ENCODE measurements around the gene KIF26A.

Gene KIF26A

DNA sequence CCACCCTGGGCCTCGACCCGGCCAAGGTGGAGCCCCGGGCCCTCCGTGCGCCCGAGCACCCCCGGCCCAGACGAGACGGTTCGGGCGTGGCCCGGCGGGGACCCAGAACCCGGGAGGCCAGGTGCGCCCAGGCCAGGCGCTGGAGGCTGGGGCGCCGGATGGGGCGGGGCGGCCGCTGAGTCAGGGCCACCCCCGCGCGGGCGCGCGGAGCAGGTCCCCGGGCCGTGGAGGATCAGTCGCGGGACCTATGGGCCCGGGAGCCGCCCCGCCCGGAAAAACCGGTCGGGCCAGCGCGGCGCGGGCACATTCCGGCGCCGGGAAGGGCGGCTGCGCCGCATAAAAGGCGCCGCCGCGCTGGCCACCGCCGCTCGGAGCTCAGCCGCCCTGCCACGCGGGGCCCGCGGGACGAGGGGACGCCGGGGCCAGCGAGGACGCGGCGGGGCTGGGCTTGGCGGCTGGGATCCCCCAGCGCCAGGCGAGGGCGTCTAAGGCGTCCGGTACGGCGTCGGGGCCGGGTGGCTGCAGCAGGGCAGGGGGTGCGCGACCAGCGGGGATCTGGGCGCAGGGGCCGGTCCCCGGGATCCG, 21.5 kb upstream of the KIF26A start:
- TF ChIP-seq, protein P1, sequence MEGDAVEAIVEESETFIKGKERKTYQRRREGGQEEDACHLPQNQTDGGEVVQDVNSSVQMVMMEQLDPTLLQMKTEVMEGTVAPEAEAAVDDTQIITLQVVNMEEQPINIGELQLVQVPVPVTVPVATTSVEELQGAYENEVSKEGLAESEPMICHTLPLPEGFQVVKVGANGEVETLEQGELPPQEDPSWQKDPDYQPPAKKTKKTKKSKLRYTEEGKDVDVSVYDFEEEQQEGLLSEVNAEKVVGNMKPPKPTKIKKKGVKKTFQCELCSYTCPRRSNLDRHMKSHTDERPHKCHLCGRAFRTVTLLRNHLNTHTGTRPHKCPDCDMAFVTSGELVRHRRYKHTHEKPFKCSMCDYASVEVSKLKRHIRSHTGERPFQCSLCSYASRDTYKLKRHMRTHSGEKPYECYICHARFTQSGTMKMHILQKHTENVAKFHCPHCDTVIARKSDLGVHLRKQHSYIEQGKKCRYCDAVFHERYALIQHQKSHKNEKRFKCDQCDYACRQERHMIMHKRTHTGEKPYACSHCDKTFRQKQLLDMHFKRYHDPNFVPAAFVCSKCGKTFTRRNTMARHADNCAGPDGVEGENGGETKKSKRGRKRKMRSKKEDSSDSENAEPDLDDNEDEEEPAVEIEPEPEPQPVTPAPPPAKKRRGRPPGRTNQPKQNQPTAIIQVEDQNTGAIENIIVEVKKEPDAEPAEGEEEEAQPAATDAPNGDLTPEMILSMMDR (IDR thresholded peaks at IDR 0.05; ENCODE audit: low read length): no peak
- TF ChIP-seq EZH2 (IDR thresholded peaks at IDR 0.05; ENCODE audit: borderline replicate concordance, low read length): no peak
- H3K9ac ChIP-seq (ENCODE audit: low read length): no peak overlapping the region
- no peaks in the 10 kb centered on the region for H3K4me1 ChIP-seq (ENCODE audit: insufficient read depth, low read length, severe bottlenecking)
- no peaks in the 10 kb centered on the region for H3K9me3 ChIP-seq (ENCODE audit: low read length)
- H3K27me3 ChIP-seq (ENCODE audit: insufficient read depth, low read length): peaks cover 5% of the 10 kb centered on the region; the same call in 1 of the 2 replicates
- no peaks in the 10 kb centered on the region for H4K20me1 ChIP-seq (ENCODE audit: insufficient read depth, low read length)
- no peak overlapping the region for H3K27ac ChIP-seq (ENCODE audit: low read depth, low read length, poor library complexity, severe bottlenecking)
- H3F3A ChIP-seq (ENCODE audit: insufficient read depth, low read length): no peaks in the 10 kb centered on the region
- no peaks in the 10 kb centered on the region for H3K9me2 ChIP-seq (ENCODE audit: low read depth, low read length)
- H3K79me2 ChIP-seq (ENCODE audit: insufficient read depth, low read length): no peaks in the 10 kb centered on the region
- H3K4me3 ChIP-seq (ENCODE audit: low read depth, low read length, poor library complexity, severe bottlenecking): no peak overlapping the region
- H2AFZ ChIP-seq (ENCODE audit: low read length): no peak overlapping the region
- H3K4me2 ChIP-seq (ENCODE audit: low read length): no peak overlapping the region
- H3K36me3 ChIP-seq (ENCODE audit: insufficient read depth, low read length): no peaks in the 10 kb centered on the region

DNA sequence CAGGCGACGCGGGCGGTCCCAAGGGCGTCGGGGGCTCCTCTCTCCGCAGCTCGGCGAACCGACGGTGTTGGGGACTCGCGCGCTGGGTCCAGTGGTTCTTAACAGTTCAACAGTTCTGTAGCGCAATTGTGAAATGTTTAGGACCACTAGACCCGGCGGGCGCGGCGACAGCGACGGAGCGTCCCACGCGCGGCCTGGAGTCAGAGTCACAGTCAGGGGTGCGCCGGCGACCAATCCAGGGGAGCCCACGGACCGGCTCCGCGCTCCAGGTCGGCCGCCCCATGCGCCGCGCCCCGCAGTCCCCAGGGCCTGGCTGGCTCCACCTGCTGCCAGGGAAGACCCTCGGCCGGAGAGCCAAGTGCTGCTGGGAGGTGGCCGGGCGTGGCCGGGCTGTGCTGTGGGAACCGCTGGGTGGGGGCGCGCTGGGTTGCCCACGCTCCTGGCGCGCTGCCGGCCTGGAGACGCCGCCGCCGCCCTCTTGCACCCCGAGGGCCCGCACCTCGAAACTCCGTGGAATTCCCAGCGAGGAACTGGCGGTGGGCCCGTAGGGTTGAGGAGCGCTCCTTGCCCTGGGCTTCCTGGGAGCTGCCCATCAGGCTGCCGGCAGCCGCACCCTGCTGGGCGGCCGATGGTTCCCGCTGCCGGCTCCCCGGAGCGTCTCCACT, 20.9 kb upstream of the KIF26A start:
- Histone ChIP-seq H3K36me3 (ENCODE audit: insufficient read depth, low read length) (no peaks in the 10 kb centered on the region), H2AFZ (ENCODE audit: low read length) (no peak overlapping the region), H3K27ac (ENCODE audit: low read depth, low read length, poor library complexity, severe bottlenecking) (no peak overlapping the region), H3K4me3 (ENCODE audit: low read depth, low read length, poor library complexity, severe bottlenecking) (no peak overlapping the region), H3K4me2 (ENCODE audit: low read length) (no peak overlapping the region), H3K9me2 (ENCODE audit: low read depth, low read length) (no peaks in the 10 kb centered on the region), H3K27me3 (ENCODE audit: insufficient read depth, low read length) (peaks cover 5% of the 10 kb centered on the region; the same call in 1 of the 2 replicates), H3K9me3 (ENCODE audit: low read length) (no peaks in the 10 kb centered on the region), H3K79me2 (ENCODE audit: insufficient read depth, low read length) (no peaks in the 10 kb centered on the region), H3K4me1 (ENCODE audit: insufficient read depth, low read length, severe bottlenecking) (no peaks in the 10 kb centered on the region), H3F3A (ENCODE audit: insufficient read depth, low read length) (no peaks in the 10 kb centered on the region), H4K20me1 (ENCODE audit: insufficient read depth, low read length) (no peaks in the 10 kb centered on the region), H3K9ac (ENCODE audit: low read length) (no peak overlapping the region)
- TF ChIP-seq, protein P1 (IDR thresholded peaks at IDR 0.05; ENCODE audit: low read length): no peak
- TF ChIP-seq EZH2 (IDR thresholded peaks at IDR 0.05; ENCODE audit: borderline replicate concordance, low read length): no peak

DNA sequence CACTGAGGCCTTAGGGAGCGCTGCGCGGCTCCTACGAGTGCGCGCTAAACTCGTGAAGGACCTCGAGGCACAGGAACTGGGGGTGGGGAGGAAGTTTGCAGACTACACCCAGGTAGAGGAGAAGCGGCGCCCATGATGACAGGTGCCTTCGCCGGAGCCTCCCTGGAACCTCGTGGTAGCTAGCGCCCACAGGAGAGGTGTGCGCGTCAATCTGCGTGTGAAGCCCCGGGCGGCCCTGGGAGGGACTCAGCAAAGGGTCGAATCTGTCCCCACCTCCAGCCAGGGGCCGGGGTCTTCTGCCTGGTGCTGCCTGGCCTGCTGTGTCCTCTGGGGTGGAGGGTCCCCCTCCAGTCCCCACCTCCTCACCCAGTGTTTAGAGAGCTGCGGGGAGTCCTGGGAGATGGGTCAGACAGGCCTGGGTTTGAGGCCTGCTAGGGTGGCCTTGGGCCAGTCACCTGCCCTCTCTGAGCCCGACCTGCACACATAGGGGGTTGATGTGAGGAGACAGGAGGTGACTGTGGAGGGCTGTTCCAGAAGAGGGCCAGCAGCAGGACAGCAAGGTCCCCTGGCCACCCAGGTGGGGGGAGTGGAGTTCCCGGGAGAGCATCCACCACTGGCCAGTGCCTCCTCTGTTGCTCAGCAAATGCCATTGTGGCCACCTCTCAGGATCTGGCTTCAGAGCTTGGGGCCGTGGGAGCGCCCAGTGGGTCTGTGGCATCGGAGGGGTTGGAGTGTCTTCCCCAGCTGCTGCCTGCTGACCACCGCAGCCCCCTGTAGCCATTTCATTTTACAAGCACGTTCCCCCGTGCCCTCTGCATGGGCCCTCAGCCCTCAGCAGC, 20.2 kb upstream of the KIF26A start:
- Histone ChIP-seq H3K27ac (ENCODE audit: low read depth, low read length, poor library complexity, severe bottlenecking) (no peak overlapping the region), H3K27me3 (ENCODE audit: insufficient read depth, low read length) (peaks cover 5% of the 10 kb centered on the region; the same call in 1 of the 2 replicates), H3K9ac (ENCODE audit: low read length) (no peak overlapping the region), H2AFZ (ENCODE audit: low read length) (no peak overlapping the region), H3K4me3 (ENCODE audit: low read depth, low read length, poor library complexity, severe bottlenecking) (no peak overlapping the region), H3K79me2 (ENCODE audit: insufficient read depth, low read length) (no peaks in the 10 kb centered on the region), H3K9me2 (ENCODE audit: low read depth, low read length) (no peaks in the 10 kb centered on the region), H4K20me1 (ENCODE audit: insufficient read depth, low read length) (no peaks in the 10 kb centered on the region), H3K36me3 (ENCODE audit: insufficient read depth, low read length) (no peaks in the 10 kb centered on the region), H3K9me3 (ENCODE audit: low read length) (no peaks in the 10 kb centered on the region), H3K4me2 (ENCODE audit: low read length) (no peak overlapping the region), H3K4me1 (ENCODE audit: insufficient read depth, low read length, severe bottlenecking) (no peaks in the 10 kb centered on the region), H3F3A (ENCODE audit: insufficient read depth, low read length) (no peaks in the 10 kb centered on the region)
- no peak for TF ChIP-seq EZH2 (IDR thresholded peaks at IDR 0.05; ENCODE audit: borderline replicate concordance, low read length)
- TF ChIP-seq, protein P1 (IDR thresholded peaks at IDR 0.05; ENCODE audit: low read length): no peak

Measured in OCI-LY1 (cell line).